Epithelial cell of esophagus (primary cell): ENCODE data around the gene DAGLB.
"Not testable (repeated sequence)": the region's sequence is repeated elsewhere in the genome, so short reads cannot be mapped to it uniquely, and the experiment has no call there.

Experiments
- DNase-seq: peaks from one replicate; pipeline ENCODE4 v3.0.0; 2010; ENCODE audit warnings: low read depth
- H3K4me3 ChIP-seq: 2 replicates; pipeline ENCODE4 v1.5.1; 2011; ENCODE audit warnings: mild to moderate bottlenecking, low read length, control low read depth
- TF ChIP-seq, protein P1 (sequence below): IDR thresholded peaks from 2 replicates; pipeline ENCODE4 v1.5.1; 2011; ENCODE audit warnings: low read depth, mild to moderate bottlenecking, low read length, control low read depth, inconsistent platforms; ENCODE audit not compliant: insufficient read depth; ENCODE audit errors: missing control alignments

The DAGLB gene

DNA sequence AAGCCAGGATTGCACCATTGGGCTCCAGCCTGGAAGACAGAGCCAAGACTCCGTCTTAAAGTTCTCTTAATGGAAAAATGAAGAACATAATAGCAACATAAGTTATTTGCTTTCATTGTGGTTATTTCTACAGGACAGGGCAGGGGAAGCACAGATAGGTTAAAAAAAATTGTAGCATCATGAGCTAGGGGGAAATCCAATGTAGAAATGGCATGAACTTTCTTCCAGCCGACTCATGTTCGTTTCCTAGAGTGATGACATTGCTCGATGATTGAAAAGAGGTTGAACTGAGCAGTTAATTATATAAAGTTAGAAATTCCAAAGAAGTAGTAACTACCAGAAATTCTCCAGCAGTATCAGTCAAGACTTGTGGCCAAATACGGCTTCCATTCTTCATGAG lies 64.9 kb downstream of the DAGLB start:
- TF ChIP-seq, protein P1, sequence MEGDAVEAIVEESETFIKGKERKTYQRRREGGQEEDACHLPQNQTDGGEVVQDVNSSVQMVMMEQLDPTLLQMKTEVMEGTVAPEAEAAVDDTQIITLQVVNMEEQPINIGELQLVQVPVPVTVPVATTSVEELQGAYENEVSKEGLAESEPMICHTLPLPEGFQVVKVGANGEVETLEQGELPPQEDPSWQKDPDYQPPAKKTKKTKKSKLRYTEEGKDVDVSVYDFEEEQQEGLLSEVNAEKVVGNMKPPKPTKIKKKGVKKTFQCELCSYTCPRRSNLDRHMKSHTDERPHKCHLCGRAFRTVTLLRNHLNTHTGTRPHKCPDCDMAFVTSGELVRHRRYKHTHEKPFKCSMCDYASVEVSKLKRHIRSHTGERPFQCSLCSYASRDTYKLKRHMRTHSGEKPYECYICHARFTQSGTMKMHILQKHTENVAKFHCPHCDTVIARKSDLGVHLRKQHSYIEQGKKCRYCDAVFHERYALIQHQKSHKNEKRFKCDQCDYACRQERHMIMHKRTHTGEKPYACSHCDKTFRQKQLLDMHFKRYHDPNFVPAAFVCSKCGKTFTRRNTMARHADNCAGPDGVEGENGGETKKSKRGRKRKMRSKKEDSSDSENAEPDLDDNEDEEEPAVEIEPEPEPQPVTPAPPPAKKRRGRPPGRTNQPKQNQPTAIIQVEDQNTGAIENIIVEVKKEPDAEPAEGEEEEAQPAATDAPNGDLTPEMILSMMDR = no peak
- no peak overlapping the region for H3K4me3 ChIP-seq
- no peak for DNase-seq

DNA sequence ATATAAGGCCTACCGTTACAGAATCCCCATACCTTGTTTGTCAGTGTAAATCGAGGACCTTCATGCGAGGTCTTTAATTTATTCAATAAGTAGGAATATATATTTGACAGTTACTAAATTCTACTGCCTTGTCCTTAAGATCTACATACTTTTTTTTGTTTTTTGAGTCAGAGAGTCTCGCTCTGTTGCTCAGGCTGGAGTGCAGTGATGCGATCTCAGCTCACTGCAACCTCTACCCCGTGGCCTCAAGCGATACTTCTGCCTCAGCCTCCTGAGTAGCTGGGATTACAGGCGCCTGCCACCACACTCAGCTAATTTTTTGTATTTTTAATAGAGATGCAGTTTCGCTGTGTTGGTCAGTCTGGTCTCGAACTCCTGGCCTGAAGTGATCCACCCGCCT lies 65.9 kb downstream of the DAGLB start:
- H3K4me3 ChIP-seq, DNase-seq: not testable (repeated sequence)

DNA sequence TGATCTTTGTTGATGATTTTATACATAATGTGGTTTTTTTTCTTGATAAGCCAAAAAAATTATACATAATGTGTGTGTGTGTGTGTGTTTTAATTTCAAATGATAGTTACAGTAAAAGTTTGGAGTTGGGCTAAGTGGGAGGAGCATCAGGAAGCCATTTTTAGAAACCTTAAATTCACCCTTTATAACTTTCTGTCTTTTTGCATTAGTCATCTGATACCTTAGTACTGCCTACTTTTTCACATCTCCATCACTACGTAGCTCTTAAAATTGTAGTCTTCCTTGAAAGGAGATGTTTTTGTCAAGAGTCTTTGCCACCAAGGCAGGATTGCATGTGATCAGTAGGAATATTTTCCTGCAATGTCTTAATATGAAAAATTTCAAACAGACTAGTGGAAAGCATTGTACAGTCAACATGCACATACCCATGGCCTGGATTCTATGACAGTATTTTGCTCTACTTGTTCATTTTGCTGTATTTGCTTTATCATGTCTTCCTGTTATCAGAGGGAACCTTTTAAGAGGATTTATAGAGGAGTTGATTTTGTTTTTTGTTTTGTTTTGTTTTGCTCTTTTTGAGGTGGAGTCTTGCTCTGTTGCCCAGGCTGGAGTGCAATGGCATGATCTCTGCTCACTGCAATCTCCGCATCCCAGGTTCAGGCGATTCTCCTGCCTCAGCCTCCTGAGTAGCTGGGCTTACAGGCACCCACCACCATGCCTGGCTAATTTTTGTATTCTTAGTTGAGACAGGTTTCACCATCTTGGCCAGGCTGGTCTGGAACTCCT lies 67.3 kb downstream of the DAGLB start:
- no peak overlapping the region for H3K4me3 ChIP-seq
- TF ChIP-seq, protein P1 = no peak
- no peak for DNase-seq

DNA sequence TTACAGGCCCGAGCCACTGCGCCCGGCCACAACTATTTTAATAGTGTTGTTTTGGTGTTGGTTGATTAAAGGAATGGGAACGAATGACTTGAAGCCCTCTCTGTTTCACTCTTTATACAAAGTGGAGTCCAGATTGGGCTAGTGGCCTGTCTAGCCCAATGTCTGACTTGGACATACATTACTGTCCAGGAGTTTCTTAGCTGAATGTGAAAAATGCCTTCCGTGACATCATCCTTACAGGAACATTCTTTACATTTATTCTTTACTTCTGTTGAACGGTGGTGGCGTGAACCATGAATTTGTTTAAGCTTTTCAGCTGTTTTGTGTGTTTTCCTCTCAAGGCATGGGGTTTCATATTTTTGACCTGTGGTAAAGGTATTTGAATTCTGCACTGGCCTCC lies 67.9 kb downstream of the DAGLB start:
- TF ChIP-seq, protein P1 = no peak
- DNase-seq = no peak
- H3K4me3 ChIP-seq = no peak overlapping the region

DNA sequence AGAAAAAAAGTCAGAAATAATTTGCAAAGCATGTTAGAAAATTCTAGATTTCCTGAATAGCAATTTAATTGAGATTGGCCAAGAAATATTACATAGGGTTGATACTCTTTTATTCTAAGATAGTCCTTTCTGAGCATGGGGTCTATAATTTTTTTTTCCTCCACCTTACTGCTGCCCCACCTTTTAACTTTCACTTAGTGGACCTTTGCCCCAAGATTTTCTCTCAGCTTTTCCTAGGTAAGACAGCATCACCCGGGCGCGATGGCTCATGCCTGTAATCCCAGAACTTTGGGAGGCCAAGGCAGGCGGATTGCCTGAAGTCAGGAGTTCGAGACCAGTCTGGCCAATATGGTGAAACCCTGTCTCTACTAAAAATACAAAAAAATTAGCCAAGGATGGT lies 69.2 kb downstream of the DAGLB start:
- H3K4me3 ChIP-seq, DNase-seq: not testable (repeated sequence)

DNA sequence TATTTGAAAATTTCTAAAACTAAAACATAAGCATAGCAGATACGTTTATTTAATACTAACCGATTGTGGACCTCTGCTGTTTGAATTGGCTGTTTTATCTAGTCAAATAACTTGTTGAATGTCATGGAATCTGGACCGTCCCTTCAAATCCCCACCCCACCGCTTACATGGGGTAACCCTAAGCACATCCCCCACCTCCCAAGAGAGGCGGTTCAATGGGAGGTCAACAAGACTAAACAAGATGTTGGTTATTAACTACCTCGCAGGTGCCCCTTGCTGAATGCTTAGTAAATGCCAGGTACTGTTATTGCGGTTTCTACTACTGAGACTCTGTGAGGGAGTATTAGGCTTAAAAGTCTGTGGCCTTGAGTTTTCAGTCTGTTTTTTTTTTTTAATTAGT lies 70.9 kb downstream of the DAGLB start:
- peak overlapping the region; percentile 88 for H3K4me3 ChIP-seq
- no peak for DNase-seq
- TF ChIP-seq, protein P1 = no peak

DNA sequence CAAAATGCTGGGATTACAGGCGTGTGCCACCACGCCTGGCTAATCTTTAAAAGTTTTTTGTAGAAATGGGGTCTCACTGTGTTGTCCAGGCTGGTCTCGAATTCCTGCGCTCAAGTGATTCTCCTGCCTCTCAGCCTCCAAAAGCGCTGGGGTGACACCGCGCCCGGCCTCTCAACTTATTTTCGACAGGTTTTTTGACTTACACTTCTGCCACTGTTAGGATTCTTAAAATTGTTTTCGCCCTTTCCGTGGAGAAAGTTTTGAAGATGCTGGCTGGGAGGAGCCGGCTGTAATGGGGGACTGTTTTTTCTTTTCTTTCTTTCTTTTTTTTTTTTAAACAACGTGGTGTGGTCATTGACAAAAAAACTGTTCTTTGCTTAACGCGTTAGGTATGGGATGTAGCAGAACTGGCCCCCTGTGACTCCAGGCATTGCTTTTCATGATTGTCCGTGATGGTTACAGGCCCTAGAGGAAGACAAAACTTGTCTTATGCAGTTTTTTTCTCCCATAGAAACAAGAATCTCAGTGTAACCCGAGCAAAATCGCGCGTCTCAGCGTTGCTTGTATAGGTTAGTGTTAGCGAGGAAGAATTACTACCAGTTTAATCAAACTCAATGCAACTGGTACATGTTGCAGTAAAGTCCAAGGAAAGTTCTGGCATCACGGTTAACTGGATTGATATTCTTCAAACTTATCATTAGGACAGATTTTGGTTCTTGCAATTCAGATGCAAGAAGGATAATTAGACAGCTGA lies 72.2 kb downstream of the DAGLB start:
- DNase-seq = no peak
- H3K4me3 ChIP-seq = peak overlapping the region; percentile 88
- TF ChIP-seq, protein P1 = no peak

DNA sequence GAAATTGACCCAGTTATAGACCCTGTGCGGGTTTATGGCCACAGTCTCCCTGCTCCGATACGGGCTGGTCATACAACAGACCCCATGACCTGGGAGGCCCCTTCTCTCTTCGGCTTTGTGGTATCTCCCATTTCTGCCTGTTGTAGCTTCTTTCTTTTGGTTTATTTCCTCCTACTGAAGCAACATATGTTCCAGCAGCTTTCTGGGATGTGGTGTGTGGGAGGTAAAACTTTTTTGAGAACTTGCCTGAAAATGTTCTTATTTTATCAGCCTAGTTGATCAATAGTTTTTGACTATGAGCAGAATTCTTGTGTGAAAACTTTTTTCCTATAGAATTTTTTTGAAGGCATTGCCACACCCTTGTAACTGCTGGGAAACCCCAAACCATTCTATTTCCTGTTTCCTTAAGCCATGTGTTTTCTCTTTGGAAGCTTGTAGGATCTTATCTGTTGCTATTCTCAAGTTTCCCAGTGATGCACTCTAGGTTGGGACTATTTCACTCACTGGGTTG lies 80.0 kb downstream of the DAGLB start:
- peak; percentile 50 for DNase-seq
- H3K4me3 ChIP-seq = no peak overlapping the region
- TF ChIP-seq, protein P1 = no peak
